SK-N-SH (cell line): ENCODE measurements around the gene SLC2A1. TPM values are rescaled to one million over a fixed set of nuclear protein-coding genes. Genes with fewer than 3 reads are reported as not detected.

ENCODE experiments used
- CTCF ChIA-PET: fragments of 300-600, 350-600 bp; formaldehyde crosslinking; extraction: SDS; loops from one replicate; lab custom pipeline; 2021; lab: Yijun Ruan, JAX
- POLR2A ChIA-PET: fragments of 350-600 bp; sonication (Branson Sonifier 250); formaldehyde crosslinking; extraction: SDS; loops from one replicate; lab custom pipeline; 2020; ENCODE audit warnings: antibody characterized with exemption, inconsistent platforms; lab: Yijun Ruan, JAX
- DNase-seq: peaks from one replicate; pipeline ENCODE4 v3.0.0; 2012
- H2AFZ ChIP-seq: fragments of 200-600 bp; sonication (generic); 2 replicates; pipeline ENCODE4 v1.8.1; 2016; ENCODE audit warnings: antibody characterized with exemption, mild to moderate bottlenecking, low read depth
- H3F3A ChIP-seq: fragments of 200-600 bp; sonication (generic); replicated peaks from 2 replicates; pipeline ENCODE3; 2016; ENCODE audit warnings: antibody characterized with exemption, mild to moderate bottlenecking; ENCODE audit not compliant: insufficient read depth
- H3K27ac ChIP-seq, 2 experiments: fragments of 200-500 bp in 1 of 2; fragments of 200-600 bp in 1 of 2; sonication (Bioruptor generic) in 1 of 2; sonication (generic), shearing (Covaris generic) in 1 of 2; 2 replicates each; pipeline versions ENCODE4 v1.5.1 to v1.6.1; 2014 to 2016; ENCODE audit warnings: low read depth in 2 of 2, inconsistent platforms in 1 of 2, low read length in 1 of 2, mild to moderate bottlenecking in 1 of 2, mixed read lengths in 1 of 2
- H3K27me3 ChIP-seq: fragments of 200-600 bp; sonication (generic), shearing (Covaris generic); 2 replicates; pipeline ENCODE4 v1.6.1; 2016; ENCODE audit warnings: mixed run types; ENCODE audit not compliant: insufficient read depth
- H3K36me3 ChIP-seq, 2 experiments: fragments of 200-500 bp in 1 of 2; fragments of 200-600 bp in 1 of 2; sonication (Bioruptor generic) in 1 of 2; sonication (generic) in 1 of 2; replicated peaks in 1 of 2; 2 replicates each; pipeline versions ENCODE3 to v1.5.1; 2014 to 2016; ENCODE audit warnings: low read length in 1 of 2, mild to moderate bottlenecking in 1 of 2; ENCODE audit not compliant: insufficient read depth in 2 of 2, control insufficient read depth in 1 of 2
- H3K4me1 ChIP-seq, 2 experiments: fragments of 200-500 bp in 1 of 2; fragments of 200-600 bp in 1 of 2; sonication (Bioruptor generic) in 1 of 2; sonication (generic), shearing (Covaris generic) in 1 of 2; 2 replicates each; pipeline versions ENCODE4 v1.5.1 to v1.6.1; 2014 to 2016; ENCODE audit warnings: low read depth in 1 of 2, low read length in 1 of 2, mixed run types in 1 of 2; ENCODE audit not compliant: insufficient read depth in 2 of 2, control insufficient read depth in 1 of 2
- H3K4me2 ChIP-seq: fragments of 200-600 bp; sonication (generic), shearing (Covaris generic); 2 replicates; pipeline ENCODE4 v1.6.1; 2017; ENCODE audit warnings: mixed run types
- H3K4me3 ChIP-seq, 2 experiments: fragments of 200-500 bp in 1 of 2; fragments of 200-600 bp in 1 of 2; sonication (Bioruptor generic) in 1 of 2; sonication (generic), shearing (Covaris generic) in 1 of 2; 2 replicates each; pipeline versions ENCODE4 v1.5.1 to v1.8.1; 2014 to 2016; ENCODE audit warnings: low read depth in 2 of 2, inconsistent platforms in 1 of 2, low read length in 1 of 2, mild to moderate bottlenecking in 1 of 2, mixed read lengths in 1 of 2, moderate library complexity in 1 of 2
- H3K79me2 ChIP-seq: fragments of 200-600 bp; sonication (generic); 2 replicates; pipeline ENCODE4 v1.8.1; 2017; ENCODE audit warnings: mild to moderate bottlenecking; ENCODE audit not compliant: insufficient read depth
- H3K9ac ChIP-seq: fragments of 200-600 bp; sonication (generic); 2 replicates; pipeline ENCODE4 v1.6.1; 2017; ENCODE audit warnings: mixed run types
- H3K9me2 ChIP-seq: fragments of 200-600 bp; sonication (generic); 2 replicates; pipeline ENCODE4 v1.6.1; 2017; ENCODE audit warnings: mixed run types
- H3K9me3 ChIP-seq: fragments of 200-600 bp; sonication (generic); 2 replicates; pipeline ENCODE4 v1.6.1; 2017; ENCODE audit warnings: mixed run types, mild to moderate bottlenecking, moderate library complexity
- H4K20me1 ChIP-seq: fragments of 200-600 bp; sonication (generic); 2 replicates; pipeline ENCODE4 v1.6.1; 2017; ENCODE audit warnings: mild to moderate bottlenecking, mixed run types; ENCODE audit not compliant: insufficient read depth
- CTCF ChIP-seq: fragments of 200-600 bp; sonication (generic); IDR thresholded peaks from 2 replicates; pipeline ENCODE4 v1.6.1; 2017; ENCODE audit warnings: antibody characterized with exemption, mild to moderate bottlenecking, moderate library complexity
- FOSL2 ChIP-seq: IDR thresholded peaks from 2 replicates; pipeline ENCODE4 v1.4.0; 2012; ENCODE audit warnings: low read depth, mild to moderate bottlenecking, moderate library complexity, borderline replicate concordance
- FOXM1 ChIP-seq: IDR thresholded peaks from 2 replicates; pipeline ENCODE4 v1.4.0; 2012; ENCODE audit warnings: low read depth, mild to moderate bottlenecking
- GABPA ChIP-seq: IDR thresholded peaks from 2 replicates; pipeline ENCODE4 v1.4.0; 2012; ENCODE audit warnings: low read depth, mild to moderate bottlenecking
- NFIC ChIP-seq: IDR thresholded peaks from 2 replicates; pipeline ENCODE4 v1.4.0; 2012; ENCODE audit warnings: borderline replicate concordance
- NRF1 ChIP-seq: IDR thresholded peaks from 2 replicates; pipeline ENCODE4 v1.6.1; 2012; ENCODE audit warnings: low read depth, mild to moderate bottlenecking, low read length
- RAD21 ChIP-seq: IDR thresholded peaks from 2 replicates; pipeline ENCODE4 v1.6.1; 2012; ENCODE audit warnings: mild to moderate bottlenecking, low read length
- RCOR1 ChIP-seq: fragments of 150-350 bp; IDR thresholded peaks from 2 replicates; pipeline ENCODE4 v1.6.1; 2017; ENCODE audit warnings: antibody characterized with exemption, low read length
- RFX5 ChIP-seq: IDR thresholded peaks from 2 replicates; pipeline ENCODE4 v1.6.1; 2012; ENCODE audit warnings: mild to moderate bottlenecking, improper control_type of control experiment, low read length
- SIN3A ChIP-seq: IDR thresholded peaks from 2 replicates; pipeline ENCODE4 v1.6.1; 2012; ENCODE audit warnings: low read depth, mild to moderate bottlenecking, low read length, moderate library complexity, borderline replicate concordance
- SMC3 ChIP-seq: IDR thresholded peaks from 2 replicates; pipeline ENCODE4 v1.6.1; 2012; ENCODE audit warnings: low read depth, low read length, improper control_type of control experiment
- TCF12 ChIP-seq: IDR thresholded peaks from 2 replicates; pipeline ENCODE4 v1.4.0; 2012
- TEAD4 ChIP-seq: IDR thresholded peaks from 2 replicates; pipeline ENCODE4 v1.4.0; 2012; ENCODE audit warnings: mild to moderate bottlenecking, borderline replicate concordance; ENCODE audit not compliant: insufficient read depth
- WGBS: methylation state at CpG from one replicate; pipeline ENCODE4 v1.1.6; 2017; ENCODE audit warnings: low lambda C conversion rate; 5-methylcytosine and 5-hydroxymethylcytosine counted together
- polyA plus RNA-seq, 3 experiments: library from polyadenylated mRNA; depleted of rRNA; stranded (reverse); fragments of >200 nt; gene quantifications; 2 replicates each; pipeline ENCODE4 v1.2.3, GENCODE V29; 2012
- TF ChIP-seq, protein P1 (sequence below): IDR thresholded peaks from 2 replicates; pipeline ENCODE4 v1.4.0; 2012; ENCODE audit warnings: low read depth
- TF ChIP-seq, protein P2 (sequence below): fragments of 150-350 bp; IDR thresholded peaks from 2 replicates; pipeline ENCODE4 v1.6.1; 2017; ENCODE audit warnings: antibody characterized with exemption, low read length, low read depth, borderline replicate concordance
- TF ChIP-seq, protein P3 (sequence below): fragments of 150-350 bp; IDR thresholded peaks from 2 replicates; pipeline ENCODE4 v1.6.1; 2016; ENCODE audit warnings: mild to moderate bottlenecking, low read depth, low read length

The SLC2A1 gene
- polyA plus RNA-seq, 1 of the 3 experiments (the other 2 are of a cell fraction) = 63.8 TPM

GRCh38 chr1:42929434-42930177, 29.1 kb downstream of the SLC2A1 start:
- WGBS = 96% methylated on average over 14 of the region's 26 CpGs
- peaks cover 18 to 65% of the 10 kb centered on the region in 2 experiments for H3K36me3 ChIP-seq
- no peak for DNase-seq
- ChIA-PET POLR2A (no interaction called here), CTCF (interaction anchor here (1.1 to 19.0 kb wide), 3 partner anchors 16 to 147 kb away, joined by 4 to 607 read pairs (median 7); no protein-coding TSS in a partner anchor)
- H3K9me3 ChIP-seq = no peaks in the 10 kb centered on the region
- no peak overlapping the region for H3K4me2 ChIP-seq
- no peak overlapping the region for H2AFZ ChIP-seq
- H3F3A ChIP-seq = peaks cover 16% of the 10 kb centered on the region
- no peak overlapping the region for H3K4me3 ChIP-seq
- no peak for TF ChIP-seq RAD21
- TF ChIP-seq TCF12 = no peak
- TF ChIP-seq, protein P1, sequence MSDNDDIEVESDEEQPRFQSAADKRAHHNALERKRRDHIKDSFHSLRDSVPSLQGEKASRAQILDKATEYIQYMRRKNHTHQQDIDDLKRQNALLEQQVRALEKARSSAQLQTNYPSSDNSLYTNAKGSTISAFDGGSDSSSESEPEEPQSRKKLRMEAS = no peak
- no peak for TF ChIP-seq RFX5
- TF ChIP-seq GABPA = no peak
- TF ChIP-seq NRF1 = no peak
- no peak for TF ChIP-seq SMC3
- H3K9me2 ChIP-seq = no peaks in the 10 kb centered on the region
- peaks cover 0 to 5% of the 10 kb centered on the region in 2 experiments; a peak in 2 of 4 replicates for H3K4me1 ChIP-seq
- no peaks in the 10 kb centered on the region for H3K27me3 ChIP-seq
- H3K27ac ChIP-seq = no peak overlapping the region
- no peaks in the 10 kb centered on the region for H4K20me1 ChIP-seq
- H3K79me2 ChIP-seq = peaks cover 27% of the 10 kb centered on the region
- no peak overlapping the region for H3K9ac ChIP-seq

GRCh38 chr1:42928859-42929258, 29.8 kb downstream of the SLC2A1 start:
- Histone ChIP-seq H3K4me1 (peaks cover 0 to 5% of the 10 kb centered on the region in 2 experiments; a peak in 2 of 4 replicates), H3K9me2 (no peaks in the 10 kb centered on the region), H3K36me3 (peaks cover 14 to 58% of the 10 kb centered on the region in 2 experiments), H3K9me3 (no peaks in the 10 kb centered on the region), H3K9ac (no peak overlapping the region)
- POLR2A ChIA-PET = no interaction called here
- no peak for TF ChIP-seq FOSL2
- TF ChIP-seq, protein P2, sequence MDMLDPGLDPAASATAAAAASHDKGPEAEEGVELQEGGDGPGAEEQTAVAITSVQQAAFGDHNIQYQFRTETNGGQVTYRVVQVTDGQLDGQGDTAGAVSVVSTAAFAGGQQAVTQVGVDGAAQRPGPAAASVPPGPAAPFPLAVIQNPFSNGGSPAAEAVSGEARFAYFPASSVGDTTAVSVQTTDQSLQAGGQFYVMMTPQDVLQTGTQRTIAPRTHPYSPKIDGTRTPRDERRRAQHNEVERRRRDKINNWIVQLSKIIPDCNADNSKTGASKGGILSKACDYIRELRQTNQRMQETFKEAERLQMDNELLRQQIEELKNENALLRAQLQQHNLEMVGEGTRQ = no peak
- no peak for TF ChIP-seq GABPA
- TF ChIP-seq NFIC = no peak
- TF ChIP-seq SMC3 = no peak
- TF ChIP-seq SIN3A = no peak
- TF ChIP-seq TCF12 = no peak
- TF ChIP-seq, protein P3, sequence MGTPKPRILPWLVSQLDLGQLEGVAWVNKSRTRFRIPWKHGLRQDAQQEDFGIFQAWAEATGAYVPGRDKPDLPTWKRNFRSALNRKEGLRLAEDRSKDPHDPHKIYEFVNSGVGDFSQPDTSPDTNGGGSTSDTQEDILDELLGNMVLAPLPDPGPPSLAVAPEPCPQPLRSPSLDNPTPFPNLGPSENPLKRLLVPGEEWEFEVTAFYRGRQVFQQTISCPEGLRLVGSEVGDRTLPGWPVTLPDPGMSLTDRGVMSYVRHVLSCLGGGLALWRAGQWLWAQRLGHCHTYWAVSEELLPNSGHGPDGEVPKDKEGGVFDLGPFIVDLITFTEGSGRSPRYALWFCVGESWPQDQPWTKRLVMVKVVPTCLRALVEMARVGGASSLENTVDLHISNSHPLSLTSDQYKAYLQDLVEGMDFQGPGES = no peak
- TF ChIP-seq FOXM1 = no peak
- no peak for TF ChIP-seq RAD21
- TF ChIP-seq RFX5 = no peak
- no peak for TF ChIP-seq TEAD4
- no peak for TF ChIP-seq RCOR1
- no peak for TF ChIP-seq CTCF
- TF ChIP-seq, all 33 proteins: peak for 0
- 98% methylated on average over 5 of the region's 13 CpGs for WGBS
- no peak for DNase-seq
- CTCF ChIA-PET = interaction anchor here (1.7 to 19.0 kb wide), 2 partner anchors 16 to 148 kb away, joined by 4 to 607 read pairs; no protein-coding TSS in a partner anchor
- H3F3A ChIP-seq = peaks cover 16% of the 10 kb centered on the region
- H3K27ac ChIP-seq = no peak overlapping the region
- no peaks in the 10 kb centered on the region for H3K27me3 ChIP-seq
- H4K20me1 ChIP-seq = no peaks in the 10 kb centered on the region
- no peak overlapping the region for H2AFZ ChIP-seq
- H3K4me3 ChIP-seq = no peak overlapping the region
- H3K79me2 ChIP-seq = peaks cover 20% of the 10 kb centered on the region
- H3K4me2 ChIP-seq = no peak overlapping the region
